GM21423 (cell line): ENCODE measurements around the gene DRAP1.
"Not testable (repeated sequence)": the region's sequence is repeated elsewhere in the genome, so short reads cannot be mapped to it uniquely, and the experiment has no call there.

Source experiments
- ATAC-seq: cut with Tn5 transposase; IDR thresholded peaks from one replicate; pipeline ENCODE4 v1.9.1; 2021; ENCODE audit warnings: mild to moderate bottlenecking, moderate library complexity; ENCODE audit not compliant: unreplicated experiment

DRAP1 gene

DNA sequence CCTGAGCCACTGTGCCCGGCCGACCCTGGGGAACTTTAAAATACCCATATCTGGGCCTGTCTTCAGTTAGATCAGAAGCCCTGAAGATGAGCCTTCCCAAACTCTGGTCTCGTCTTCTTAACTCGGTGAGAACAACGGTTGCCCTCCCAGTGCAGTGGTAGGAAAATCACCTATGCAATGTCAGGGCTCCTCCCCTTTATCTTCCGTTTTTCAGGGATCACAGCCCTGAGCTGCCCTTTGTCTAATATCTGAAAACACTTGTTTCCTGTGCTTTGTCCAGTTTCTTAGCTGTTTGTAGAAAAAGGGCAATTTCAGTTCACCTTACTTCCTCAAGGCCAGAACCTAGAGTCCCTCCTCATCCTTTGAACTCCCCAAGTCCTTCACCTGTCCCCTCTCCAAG lies 9.4 kb downstream of the DRAP1 start:
- ATAC-seq, result no peak

DNA sequence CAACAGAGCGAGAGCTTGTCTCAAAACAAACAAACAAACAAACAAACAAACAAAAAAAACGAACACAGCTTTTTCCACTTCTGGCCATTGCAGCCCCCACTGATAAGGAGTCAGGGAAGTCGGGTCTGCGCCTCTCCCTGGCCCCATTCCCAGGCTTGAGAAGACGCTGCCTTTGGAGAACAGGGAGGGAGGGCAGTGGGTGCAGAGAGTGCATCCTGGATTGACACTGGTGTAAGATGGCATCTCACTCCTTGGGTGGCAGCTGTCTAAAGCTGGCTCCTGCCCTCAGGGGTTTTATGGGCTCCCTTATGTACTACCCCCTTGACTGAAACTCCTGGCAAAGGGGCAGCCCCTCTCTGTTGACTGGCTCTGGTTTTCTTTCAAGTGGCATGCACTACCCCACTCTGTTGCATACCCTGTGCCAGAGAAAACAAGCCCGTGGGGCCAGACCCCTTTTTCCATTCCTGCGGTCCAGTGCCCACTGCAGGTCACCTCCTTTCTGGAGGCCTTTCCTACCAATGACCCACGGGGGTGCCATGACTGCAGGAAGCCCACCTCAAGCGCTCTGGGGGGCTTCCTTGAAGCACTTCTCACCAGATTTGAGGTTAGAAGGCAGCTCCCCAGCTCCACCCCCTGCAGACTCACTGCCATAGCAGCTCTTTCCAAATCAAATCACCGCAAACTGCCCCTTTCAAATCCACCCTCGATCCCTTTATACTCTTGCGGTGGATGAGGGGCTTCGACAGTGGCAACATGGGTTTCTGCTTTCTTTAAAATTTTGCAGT lies 12.7 kb downstream of the DRAP1 start:
- no peak for ATAC-seq

- no peak for ATAC-seq
Observed at GRCh38 chr11:65932558-65932919, 13.3 kb downstream of the DRAP1 start.

DNA sequence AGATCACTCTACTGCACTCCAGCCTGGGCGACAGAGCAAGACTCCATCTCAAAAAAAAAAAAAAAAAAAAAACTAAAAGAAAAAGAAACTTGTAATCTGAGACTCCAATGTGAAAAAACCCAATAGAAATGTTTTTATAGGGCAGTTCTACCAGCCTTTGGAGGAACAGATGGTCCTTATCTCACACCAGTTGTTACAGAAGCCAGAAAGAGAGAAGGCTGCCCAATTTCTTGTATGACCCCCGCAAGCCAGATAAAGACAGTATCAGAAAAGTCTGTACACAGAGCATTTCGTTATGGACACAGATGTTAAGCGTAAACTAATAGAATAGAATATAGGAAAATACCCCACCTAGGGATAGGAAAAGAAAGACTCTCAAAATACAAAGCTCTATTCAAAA lies 14.8 kb downstream of the DRAP1 start:
- no peak for ATAC-seq

DNA sequence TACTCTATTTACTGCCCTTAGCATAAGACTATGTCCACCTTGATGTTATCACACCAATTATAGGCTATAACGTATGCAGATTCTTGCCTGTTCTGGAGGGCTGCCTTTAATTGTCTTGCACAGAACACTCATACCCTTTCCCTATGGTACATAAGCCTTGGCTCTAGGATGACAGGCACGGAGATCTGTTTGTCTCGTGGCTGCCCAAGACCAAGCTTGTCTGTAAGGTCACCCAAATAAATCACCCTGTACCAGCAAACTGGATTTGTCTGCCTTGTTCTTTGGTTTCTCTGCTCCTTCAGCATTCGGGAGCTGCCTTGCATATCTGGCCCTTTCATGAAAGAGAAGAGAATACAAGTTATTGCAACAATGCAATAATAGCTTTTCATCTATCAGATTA lies 18.5 kb downstream of the DRAP1 start:
- ATAC-seq, result no peak

DNA sequence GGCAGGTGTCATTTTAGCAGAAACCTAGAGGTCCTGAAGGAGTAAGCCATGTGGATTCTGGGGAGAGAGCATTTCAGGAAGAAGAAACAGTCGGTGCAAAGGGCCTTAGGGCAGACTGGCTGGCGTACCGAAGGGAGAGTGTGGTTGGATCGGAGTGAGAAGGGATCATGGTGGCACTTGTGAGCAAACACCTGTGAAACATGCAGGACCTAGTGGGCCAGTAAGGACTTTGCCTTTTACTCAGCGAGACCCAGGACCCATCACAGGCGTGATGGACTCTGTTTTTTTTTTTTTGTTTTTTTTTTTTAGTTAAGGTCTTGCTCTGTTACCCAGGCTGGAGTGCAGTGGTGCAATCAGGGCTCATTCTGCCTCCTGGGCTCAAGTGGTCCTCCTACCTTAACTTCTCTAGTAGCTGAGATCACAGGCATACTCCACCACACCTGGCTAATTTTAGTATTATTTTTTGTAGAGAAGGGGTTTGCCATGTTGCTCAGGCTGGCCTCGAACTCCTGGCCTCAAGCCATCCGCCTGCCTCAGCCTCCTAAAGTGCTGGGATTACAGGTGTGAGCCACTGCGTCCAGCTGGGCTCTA lies 22.6 kb downstream of the DRAP1 start:
- ATAC-seq, result no peak

DNA sequence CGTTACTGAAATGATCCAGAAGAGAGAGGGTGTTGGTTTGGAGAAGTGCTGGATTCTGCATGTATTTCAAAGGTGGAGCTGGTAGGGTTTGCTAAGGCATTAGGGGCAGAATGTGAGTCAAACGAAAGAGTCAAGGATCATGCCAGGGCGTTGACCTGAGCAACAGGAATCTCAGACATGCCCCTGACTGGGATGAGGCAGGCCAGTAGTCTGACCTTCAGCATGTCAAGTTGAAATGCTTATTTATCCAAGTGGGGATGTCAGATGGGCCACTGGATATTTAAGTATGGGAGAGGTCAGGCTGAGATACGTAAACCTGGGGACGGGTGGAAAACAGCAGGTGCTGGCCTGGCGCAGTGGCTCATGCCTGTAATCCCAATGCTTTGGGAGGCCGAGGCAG lies 23.3 kb downstream of the DRAP1 start:
- ATAC-seq, result no peak

DNA sequence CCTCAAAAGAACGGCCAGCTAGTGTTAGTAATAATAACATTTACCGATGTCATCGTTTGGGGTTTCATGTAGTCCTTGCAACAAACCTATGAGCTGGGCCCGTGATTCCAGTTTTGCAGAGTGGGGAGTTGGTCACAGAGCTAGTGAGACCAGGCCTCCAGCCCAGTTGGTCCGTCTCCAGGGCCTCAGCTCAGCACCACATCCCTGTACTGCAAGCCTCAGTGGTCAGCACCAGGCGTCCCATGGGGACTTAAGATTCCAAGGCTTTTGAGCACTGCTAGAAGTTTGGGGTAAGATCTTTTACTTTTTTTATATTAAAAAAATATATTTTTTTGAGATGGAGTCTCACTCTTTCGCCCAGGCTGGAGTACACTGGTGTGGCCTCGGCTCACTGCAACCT lies 25.0 kb downstream of the DRAP1 start:
- no peak for ATAC-seq

GRCh38 chr11:65944767-65945166 lies 25.5 kb downstream of the DRAP1 start:
- no peak for ATAC-seq

DNA sequence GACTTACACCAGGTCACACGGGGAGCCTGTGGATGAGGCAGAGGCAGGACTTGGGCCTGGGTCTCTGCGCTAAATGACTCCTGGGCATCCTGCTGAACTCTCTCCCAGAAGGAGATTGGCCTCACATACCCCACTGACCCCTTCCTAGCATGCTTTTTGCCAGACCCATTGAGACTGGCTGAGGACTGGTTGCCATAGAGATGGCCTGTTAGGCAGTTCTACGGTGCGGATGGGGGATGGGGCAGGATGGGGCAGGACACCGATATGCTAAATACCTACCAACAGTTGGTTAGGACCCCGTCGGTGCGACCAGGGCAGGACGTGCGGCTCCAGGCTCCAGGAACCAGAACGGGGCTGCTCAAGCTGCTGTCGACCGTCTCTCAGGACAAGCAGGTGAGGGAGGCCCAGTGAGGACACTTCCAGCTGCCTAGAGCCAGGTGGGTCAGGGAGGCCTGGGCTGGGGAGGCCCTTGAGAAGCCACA lies 26.2 kb downstream of the DRAP1 start, which contains the start of gene TSGA10IP:
Gene TSGA10IP (plus strand): TSS at position 51 of the 482 bp plus-strand sequence. CDS start 196 bp downstream, at position 247.
- ATAC-seq, result no peak

DNA sequence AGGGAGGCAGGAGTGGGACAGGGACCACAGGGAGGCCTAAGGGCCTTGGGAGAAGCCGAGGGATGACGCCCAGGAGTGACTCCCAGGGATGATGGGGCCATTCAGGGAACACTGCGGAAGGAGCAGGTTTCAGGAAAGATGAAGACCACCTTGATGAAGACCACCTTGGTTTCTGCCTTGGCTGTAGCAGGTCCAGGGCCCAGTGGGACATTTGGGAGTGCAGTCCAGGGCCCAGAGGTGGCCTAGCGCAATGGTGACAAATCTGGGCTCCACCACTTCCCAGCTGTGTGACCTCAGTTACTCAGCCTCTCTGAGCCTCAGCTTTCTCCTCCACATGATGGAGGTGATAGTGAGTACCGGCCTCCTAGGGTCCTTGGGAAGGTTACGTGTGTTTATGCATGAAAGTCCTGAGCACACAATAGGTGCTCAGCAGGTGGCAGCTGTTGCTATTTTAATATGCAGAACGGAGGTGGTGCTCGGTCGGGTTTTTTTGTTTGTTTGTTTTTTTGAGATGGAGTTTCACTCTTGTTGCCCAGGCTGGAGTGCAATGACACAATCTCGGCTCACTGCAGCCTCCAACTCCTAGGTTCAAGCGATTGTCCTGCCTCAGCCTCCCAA lies 26.8 kb downstream of the DRAP1 start:
- no peak for ATAC-seq

DNA sequence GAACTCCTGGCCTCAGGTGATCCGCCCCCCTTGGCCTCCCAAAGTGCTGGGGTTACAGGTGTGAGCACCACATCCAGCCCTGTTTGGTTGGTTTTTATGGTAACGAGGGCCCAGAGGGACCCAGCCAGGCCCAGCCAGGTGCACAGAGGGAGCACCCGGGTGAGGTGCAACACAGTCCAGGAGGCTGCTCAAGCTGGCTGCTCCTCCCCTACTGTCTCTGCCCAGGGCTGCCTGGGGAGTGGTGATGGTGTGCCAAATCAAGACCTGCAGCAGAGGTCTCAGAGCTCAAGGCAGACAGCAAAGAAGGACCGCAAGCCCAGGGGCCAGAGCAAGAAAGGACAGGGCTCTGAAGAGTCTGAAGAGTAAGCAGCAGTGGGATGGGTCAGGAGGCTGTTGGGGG lies 27.4 kb downstream of the DRAP1 start:
- ATAC-seq, result no peak

- ATAC-seq, result no peak
Observed at GRCh38 chr11:65947133-65947532, 27.9 kb downstream of the DRAP1 start.

DNA sequence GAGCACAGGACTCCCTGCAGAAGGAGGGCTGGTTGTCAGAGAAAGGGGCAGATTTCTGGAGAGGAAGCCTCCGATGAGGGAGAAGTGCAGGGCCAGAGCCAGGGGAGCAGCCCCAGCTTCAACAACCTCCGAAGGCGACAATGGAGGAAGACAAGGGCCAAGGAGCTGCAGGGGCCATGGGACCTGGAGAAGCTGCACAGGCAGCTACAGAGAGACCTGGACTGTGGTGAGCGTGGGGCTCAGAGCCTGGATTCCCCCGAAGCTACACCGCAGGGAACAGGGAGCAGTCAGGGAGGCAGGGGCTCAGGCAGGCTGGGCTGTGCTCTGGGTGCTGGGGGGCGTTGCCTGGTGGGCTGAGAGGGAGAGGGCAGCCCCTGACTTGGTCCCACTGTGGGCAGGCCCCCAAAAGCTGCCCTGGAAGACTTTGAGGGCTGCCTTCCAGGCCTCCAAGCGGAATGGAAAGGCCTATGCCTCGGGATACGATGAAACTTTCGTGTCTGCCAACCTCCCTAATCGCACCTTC lies 28.4 kb downstream of the DRAP1 start:
- no peak for ATAC-seq

DNA sequence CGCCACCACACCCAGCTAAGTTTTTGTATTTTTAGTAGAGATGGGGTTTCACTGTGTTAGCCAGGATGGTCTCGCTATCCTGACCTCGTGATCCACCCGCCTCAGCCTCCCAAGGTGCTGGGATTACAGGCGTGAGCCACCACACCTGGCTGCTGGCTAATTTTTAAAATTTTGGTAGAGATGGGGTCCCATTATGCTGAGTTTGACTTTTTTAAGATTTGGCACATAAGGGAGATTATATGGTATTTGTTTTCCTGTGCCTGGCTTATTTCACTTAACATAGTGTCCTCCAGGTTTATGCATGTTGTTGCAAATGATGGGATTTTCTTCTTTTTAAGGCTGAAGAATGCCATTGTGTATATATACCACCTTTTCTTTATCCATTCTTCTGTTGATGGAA lies 31.5 kb downstream of the DRAP1 start:
- ATAC-seq, result not testable (repeated sequence)

- ATAC-seq, result not testable (repeated sequence)
Observed at GRCh38 chr11:65951641-65952040, 32.4 kb downstream of the DRAP1 start.

GRCh38 chr11:65952052-65952521 lies 32.9 kb downstream of the DRAP1 start:
- ATAC-seq, result no peak

GRCh38 chr11:65953471-65953870 lies 34.2 kb downstream of the DRAP1 start:
- no peak for ATAC-seq

DNA sequence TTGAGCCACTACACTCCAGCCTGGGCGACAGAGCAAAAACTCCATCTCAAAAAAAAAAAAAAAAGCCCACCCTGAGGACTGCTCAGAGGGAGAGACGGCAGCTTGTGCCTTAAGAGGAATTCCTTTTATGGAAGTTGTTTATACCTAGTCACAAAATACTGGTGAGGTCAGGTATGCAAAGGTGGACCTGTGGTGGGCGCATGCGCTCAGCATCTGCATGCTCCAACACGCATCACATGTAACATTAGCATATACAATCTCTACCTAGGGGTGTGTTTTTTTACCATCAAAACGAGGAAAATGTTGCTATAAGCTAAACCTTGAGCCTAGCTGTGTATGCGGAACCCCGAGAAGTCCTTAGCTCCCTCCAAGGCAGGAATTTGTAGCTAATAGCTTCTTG lies 35.5 kb downstream of the DRAP1 start:
- no peak for ATAC-seq

DNA sequence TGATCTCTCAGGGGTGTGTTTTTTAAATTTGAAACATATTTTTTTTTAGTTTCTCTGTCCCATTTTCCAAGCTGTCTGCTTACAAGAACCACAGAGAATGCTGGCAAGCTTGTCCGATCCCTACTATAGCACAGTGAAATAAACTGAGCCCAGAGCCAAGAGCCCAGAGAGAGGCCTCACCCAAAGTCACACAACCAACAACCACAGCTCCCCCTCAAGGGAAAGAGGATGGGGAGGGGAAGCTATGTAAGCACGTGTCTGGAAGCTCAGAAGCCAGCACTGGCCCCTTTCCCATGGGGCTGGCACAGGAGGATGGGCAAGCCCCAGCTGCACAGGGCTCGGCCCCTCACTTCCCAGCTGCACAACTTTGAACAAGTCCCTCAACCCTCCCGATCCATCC lies 39.1 kb downstream of the DRAP1 start:
- ATAC-seq, result no peak

DNA sequence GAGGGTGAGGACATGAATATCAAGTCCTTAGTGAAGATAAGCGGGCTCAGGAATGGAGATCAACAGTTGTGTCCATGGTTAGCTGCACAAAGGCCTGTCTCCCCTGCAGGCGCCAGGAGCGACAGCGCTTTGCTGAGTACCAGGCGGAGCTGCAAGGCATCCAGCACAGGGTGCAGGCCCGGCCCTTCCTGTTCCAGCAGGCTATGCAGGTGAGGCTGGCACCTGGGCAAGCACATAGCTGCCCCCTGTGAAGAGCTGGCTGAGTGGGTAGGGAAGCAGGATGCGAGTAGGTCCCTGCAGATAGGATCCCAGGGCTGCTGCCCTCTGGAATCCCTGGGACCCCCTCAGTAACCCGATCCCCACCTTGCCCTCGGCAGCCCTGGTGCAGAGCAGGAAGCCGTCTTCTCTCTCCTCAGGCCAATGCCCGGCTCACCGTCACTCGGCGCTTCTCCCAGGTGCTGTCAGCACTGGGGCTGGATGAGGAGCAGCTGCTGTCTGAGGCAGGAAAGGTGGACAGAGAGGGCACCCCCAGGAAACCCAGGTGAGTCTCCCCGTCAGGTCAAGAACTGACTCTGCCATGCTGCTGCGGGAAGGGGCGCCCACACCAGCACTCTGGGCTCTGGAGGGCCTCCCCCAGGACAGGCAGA lies 39.7 kb downstream of the DRAP1 start:
- no peak for ATAC-seq
